GM21528 (cell line): ENCODE data around the gene SYT15B.
"Not testable (repeated sequence)": the region's sequence is repeated elsewhere in the genome, so short reads cannot be mapped to it uniquely, and the experiment has no call there.

ENCODE experiments used
- ATAC-seq: cut with Tn5 transposase; IDR thresholded peaks from one replicate; pipeline ENCODE4 v1.9.1; 2021; ENCODE audit warnings: mild to moderate bottlenecking, moderate library complexity; ENCODE audit not compliant: unreplicated experiment, low FRiP score

The SYT15B gene

GRCh38 chr10:47763554-47764175 is at the start of gene SYT15B:
Gene SYT15B, minus strand, starts transcription at chr10:47763592. Its CDS starts 952 bp downstream, at chr10:47762640.
- ATAC-seq = not testable (repeated sequence)

GRCh38 chr10:47779590-47779989 is 16.2 kb upstream of the SYT15B start:
- ATAC-seq = not testable (repeated sequence)

DNA sequence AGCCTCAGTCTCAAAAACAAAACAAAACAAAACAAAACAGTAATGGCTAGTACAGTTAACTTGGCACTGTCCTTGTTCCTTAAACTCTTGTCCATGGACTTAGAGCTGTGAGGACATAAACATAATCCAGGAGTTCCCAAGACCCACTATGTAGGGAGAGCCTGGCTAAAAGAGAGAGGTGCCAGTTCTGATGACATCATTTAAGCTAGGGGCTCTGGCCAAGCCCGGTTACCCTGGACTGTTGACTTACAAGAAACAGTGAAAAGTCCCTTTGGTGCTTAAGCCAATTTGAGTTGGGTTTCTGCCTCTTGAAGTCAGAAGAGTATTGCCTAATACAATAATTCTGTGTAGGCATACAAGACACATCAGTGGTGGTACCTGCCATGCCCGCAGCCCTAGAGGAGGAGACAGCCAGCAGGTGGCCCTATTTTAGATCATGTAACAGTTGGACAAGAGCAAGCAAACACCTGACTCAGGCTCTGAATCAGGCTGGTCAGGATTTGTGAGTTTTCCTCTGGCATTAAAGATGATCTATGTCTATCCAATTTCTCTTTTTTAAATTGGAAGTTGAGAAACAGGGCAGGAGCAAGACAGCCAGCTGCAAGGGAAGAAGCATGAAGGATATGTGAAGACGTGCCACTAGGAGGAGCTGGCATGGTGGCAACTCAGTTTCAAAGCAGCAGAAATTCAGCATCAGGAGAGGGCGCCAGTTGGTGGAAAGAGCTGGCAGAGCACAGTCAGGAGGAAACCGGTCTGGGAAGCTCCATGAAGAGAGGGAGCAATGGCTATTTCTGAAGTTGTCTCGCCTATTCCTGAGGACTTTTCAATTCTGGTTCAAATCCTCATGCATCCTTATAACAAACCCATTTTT is 12.2 kb upstream of the SYT15B start:
- not testable (repeated sequence) for ATAC-seq

DNA sequence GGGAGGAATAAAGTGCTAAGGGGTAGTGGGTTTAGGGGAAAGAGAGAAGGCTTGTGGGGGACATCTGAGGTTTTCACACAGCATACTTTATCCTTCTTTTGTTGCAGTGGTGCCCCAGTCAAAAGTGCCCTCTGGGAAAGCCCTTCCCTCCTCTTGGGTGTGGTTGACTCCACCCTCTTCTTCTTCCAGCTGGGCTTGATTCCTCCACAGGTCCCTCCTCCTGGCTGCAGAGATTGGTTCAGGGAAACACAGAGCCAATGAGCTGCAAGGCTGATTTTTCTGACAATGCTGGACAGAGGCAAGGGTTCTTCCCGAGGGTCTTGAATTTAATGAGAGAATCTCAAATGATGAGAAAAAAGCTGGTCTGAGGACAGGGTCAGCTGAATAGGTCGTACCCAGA is 7.4 kb upstream of the SYT15B start:
- ATAC-seq = not testable (repeated sequence)

DNA sequence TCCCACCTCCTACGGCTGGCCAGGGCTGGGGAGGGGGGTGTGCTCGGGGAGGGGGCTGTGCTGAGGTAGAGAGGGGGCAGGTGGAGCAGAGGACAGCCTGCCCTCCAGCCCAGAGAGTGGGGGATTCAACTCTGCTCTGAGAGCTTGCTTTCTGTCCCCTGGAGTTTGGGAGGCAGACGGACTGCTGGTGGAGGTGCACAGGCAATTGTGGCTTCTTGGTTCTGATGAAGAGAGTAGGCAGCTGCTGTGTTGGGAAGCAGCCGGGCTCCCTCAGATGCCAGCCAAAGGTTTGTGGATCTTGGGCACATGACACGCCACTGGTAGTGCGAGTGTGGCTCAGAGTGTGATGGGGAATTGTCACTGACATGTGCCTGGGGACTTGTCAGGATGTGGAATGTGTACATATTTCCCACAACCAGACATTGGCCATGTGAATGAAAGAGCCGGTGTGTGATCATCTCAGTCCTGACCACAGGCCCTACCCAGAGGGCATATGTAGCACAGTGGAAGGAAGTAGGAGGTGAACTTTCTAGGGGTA is 5.3 kb upstream of the SYT15B start:
- not testable (repeated sequence) for ATAC-seq

DNA sequence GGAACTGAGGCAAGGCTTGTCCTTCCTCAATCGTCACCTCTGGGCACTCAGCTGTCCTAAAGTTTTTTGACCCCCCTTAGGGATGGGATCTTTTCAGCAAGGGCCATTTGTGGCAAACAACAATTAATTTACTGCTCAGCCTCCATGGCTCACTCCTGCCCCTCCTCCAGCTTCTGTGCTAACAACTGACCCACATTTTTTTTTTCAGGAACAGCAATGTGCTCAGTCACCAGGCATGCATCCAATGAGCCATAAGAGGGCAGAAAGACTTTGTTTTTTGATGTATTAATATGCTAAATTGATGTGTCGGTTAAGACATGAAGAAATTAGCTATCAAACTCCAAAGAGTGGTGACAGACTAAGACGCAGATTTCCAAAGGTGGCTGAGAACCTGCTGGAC is 4.7 kb upstream of the SYT15B start:
- ATAC-seq = not testable (repeated sequence)

GRCh38 chr10:47767236-47767635 is 3.8 kb upstream of the SYT15B start:
- not testable (repeated sequence) for ATAC-seq

DNA sequence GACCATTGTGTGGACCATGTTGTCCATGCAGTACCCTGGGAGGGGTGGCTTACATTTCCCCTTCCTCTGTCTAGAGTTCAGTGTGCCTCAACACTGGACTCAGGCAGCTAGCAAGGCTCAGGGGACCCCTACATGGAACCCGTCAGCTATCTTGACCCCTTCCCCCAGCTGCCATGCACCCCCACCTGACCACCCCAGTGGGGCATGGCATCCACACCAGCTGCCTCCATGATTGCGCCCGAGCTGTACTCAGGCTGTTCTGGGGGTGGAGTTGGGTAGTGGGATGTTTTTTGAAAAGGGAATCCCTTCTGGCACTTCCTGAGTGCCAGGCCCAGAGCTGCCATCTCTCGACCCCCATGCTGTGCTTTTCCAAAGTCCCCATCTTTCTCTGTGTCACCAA is 1.8 kb upstream of the SYT15B start:
- not testable (repeated sequence) for ATAC-seq

- not testable (repeated sequence) for ATAC-seq
Observed at GRCh38 chr10:47762674-47763553, 478 bp downstream of the SYT15B start.

DNA sequence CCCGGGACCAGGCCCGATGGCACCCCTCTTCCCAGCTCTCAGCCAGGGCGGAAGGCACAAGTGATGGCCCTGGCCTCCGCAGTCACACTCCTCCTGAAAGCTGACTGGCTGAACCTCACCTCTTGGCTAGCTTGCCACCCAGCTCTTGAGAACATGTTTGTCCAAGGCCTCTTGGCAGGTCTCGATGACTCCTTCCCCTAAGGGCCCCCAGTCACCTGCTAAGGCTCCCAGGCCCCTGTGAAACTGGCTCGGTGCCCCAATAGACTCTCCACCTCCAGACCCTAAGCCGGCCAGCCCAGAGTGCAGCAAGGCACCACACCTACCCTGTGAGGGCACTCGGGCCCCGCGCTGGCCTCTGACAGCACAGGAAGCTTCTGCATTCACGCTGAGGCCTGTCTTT is 4.5 kb downstream of the SYT15B start:
- ATAC-seq = not testable (repeated sequence)

DNA sequence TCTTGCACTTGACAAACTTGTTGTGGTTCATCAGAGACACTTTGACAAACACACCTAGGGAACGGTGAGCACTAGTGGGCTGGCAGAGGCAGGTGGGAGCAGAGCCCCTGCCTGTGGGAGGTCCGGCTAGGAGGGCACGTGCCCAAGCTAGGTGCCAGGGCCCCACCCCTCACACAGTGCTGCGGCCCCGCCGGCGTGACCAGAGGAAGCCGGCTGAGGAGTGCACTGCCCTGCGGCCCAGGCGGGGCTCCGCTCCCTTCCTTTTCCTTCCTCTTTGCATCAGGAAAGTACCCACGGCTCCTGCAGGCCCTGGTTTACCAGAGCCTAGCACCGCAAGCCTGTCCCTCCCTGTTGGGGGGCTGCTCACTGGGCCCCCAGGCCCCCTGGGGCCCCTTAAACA is 7.2 kb downstream of the SYT15B start:
- not testable (repeated sequence) for ATAC-seq

- not testable (repeated sequence) for ATAC-seq
Observed at GRCh38 chr10:47753871-47754270, 9.5 kb downstream of the SYT15B start.

- ATAC-seq = not testable (repeated sequence)
Observed at GRCh38 chr10:47753176-47753575, 10.2 kb downstream of the SYT15B start.

- not testable (repeated sequence) for ATAC-seq
Observed at GRCh38 chr10:47751821-47752220, 11.6 kb downstream of the SYT15B start.

- not testable (repeated sequence) for ATAC-seq
Observed at GRCh38 chr10:47750360-47750759, 13.0 kb downstream of the SYT15B start.

DNA sequence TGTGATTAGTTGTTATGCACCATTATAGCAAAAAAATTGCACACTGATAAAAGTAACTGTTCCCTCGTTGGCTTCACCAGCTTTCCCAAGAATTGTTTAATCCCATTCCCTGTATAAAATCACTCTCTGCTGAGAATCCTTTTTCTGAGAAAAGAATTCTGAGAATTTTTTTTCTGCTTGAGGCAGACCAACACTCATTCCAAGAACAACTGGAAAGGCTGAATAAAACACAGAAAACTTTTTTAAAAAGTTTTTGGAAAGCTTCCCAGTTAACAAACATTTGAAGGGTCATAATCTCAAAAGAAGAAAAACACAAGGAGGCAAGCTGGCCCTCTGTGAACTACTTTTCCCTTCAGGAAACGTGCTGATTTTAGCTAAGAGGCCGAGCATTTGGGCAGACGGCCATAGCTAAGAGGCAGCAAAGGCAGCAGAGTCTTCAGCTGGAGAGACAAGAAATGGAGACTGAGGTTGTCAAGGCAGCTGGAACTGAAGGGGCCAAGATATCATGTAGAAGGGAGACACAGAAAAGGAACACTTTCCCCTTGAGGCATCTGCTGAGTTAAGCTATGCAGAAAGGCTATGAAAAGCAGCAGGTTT is 16.5 kb downstream of the SYT15B start:
- not testable (repeated sequence) for ATAC-seq

GRCh38 chr10:47744881-47745280 is 18.5 kb downstream of the SYT15B start:
- ATAC-seq = not testable (repeated sequence)

DNA sequence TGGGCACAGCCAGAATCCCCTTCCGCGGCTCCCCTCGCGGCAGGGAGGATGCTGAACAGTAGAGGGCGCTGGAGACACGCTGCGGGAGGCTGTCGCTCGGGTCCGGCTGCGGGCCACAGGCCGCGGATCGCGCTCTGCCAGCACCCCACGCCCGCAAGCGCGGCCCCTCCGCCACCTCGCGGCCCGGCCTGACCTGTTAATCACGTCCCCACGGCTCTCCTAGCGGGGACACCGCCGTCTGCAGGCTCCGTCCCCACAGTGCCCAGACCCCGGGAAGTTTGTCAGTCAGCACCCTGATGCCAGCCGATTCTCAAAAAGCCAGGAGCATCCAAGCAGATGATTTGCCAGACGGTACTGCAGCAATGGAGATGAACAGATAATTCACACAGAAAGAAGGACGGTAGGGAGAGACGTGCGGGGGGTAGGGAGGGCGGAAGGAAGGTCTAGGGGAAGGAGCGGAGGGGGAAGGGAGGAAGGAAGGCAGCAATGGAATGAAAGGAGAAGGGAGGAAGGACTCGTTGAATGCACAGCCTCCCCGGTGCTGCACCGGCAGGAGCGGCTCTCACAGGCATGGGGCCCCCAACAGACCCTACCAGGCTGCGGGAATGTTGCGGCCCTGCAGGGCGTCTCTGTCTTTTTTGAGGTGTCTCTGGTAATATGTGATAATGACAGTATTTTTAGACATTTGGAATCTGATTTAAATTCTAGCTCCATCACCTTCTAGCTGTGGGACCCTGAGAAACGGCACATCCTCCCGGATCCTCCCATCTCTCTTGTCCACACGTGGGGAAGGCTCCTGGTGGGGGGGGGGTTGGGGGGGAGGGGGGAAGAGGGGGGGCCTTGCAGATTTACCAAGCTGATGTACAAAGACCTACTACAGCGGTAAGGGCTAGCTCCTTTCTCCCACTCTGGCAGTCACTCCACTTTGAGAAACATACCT is 19.5 kb downstream of the SYT15B start:
- ATAC-seq = peak; percentile 83

- peak; percentile 61 for ATAC-seq
Observed at GRCh38 chr10:47740868-47741267, 22.5 kb downstream of the SYT15B start.
